Measurements from ENCODE around the gene KLHDC7A.

The KLHDC7A gene

GRCh38 chr1:18463984-18464664, 16.6 kb upstream of the KLHDC7A start:
- no peak overlapping the region for H3K4me3 ChIP-seq (replicated peaks; ENCODE audit: low read depth, low read length)
- DNase-seq (ENCODE audit: extremely low read depth, low read depth): no peak
- TF ChIP-seq CTCF (IDR thresholded peaks at IDR 0.05; ENCODE audit: low read depth, low read length, missing control alignments): no peak

- H3K4me3 ChIP-seq (replicated peaks; ENCODE audit: low read depth, low read length): no peak overlapping the region
- no peak for DNase-seq (ENCODE audit: extremely low read depth, low read depth)
- TF ChIP-seq CTCF (IDR thresholded peaks at IDR 0.05; ENCODE audit: low read depth, low read length, missing control alignments): no peak
Observed at GRCh38 chr1:18464665-18465050, 16.1 kb upstream of the KLHDC7A start.

DNA sequence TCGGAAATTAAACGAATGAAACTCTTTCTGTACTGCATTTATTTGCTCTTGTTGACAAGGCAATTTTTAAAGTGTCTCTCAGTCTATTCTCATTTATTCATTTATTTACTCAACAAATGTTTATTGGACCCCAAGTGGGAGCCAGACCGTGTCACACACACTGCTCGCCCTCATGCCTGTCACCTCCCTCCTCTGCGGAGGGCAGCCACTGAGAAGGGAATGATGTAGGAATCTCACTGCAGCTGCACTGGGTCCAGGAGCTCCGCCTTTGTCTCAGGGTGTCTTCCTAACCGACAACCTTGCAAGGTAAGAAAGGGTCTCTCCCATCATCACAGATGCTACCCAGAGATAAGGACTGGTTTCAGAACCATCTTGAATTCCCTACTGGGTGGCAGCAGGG, 14.1 kb upstream of the KLHDC7A start:
- no peak for TF ChIP-seq CTCF (IDR thresholded peaks at IDR 0.05; ENCODE audit: low read depth, low read length, missing control alignments)
- DNase-seq (ENCODE audit: extremely low read depth, low read depth): no peak
- no peak overlapping the region for H3K4me3 ChIP-seq (replicated peaks; ENCODE audit: low read depth, low read length)

GRCh38 chr1:18468570-18468969, 12.2 kb upstream of the KLHDC7A start:
- no peak overlapping the region for H3K4me3 ChIP-seq (replicated peaks; ENCODE audit: low read depth, low read length)
- TF ChIP-seq CTCF (IDR thresholded peaks at IDR 0.05; ENCODE audit: low read depth, low read length, missing control alignments): no peak
- no peak for DNase-seq (ENCODE audit: extremely low read depth, low read depth)

- TF ChIP-seq CTCF (IDR thresholded peaks at IDR 0.05; ENCODE audit: low read depth, low read length, missing control alignments): no peak
- no peak overlapping the region for H3K4me3 ChIP-seq (replicated peaks; ENCODE audit: low read depth, low read length)
- no peak for DNase-seq (ENCODE audit: extremely low read depth, low read depth)
Observed at GRCh38 chr1:18469514-18469913, 11.2 kb upstream of the KLHDC7A start.

DNA sequence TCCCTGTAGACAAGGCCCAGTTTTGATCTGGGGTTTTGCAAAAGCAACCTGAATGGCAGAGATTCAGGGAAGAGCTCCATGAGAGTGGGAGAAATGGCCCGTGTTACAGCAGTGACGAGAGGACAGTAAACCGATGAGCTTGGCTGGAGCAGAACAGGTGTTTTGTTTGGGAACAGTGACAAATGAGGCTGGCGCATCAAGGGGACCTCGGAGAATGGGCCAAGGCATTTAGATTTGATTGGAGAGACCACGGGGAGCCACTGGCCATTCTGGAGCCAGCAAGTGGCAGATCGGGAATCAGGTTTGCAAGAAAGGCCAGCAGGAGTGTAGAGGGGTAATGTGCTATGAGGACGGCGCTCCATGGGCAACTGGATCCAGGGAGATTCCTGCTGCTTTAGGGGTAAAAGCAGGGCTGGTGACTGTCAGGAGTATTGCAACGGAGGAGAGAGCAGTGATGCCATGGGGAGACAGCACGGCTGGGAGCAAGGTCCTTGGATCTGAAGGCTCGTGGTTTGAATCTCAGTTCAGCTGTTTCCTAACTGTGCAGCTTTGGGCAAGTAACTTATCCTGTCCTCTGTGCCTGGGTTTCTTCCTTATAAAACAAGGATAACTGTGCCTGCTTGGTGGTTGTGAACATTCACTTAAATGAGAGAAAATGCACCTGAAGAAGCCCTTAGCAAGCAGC, 9.9 kb upstream of the KLHDC7A start:
- no peak for TF ChIP-seq CTCF (IDR thresholded peaks at IDR 0.05; ENCODE audit: low read depth, low read length, missing control alignments)
- no peak overlapping the region for H3K4me3 ChIP-seq (replicated peaks; ENCODE audit: low read depth, low read length)
- no peak for DNase-seq (ENCODE audit: extremely low read depth, low read depth)

Data from HFF-Myc (cell line).